NT2/D1 (cell line): Measurements from ENCODE around the gene HDAC7.

Source experiments
- SUZ12 ChIP-seq: IDR thresholded peaks from 2 replicates; pipeline ENCODE4 v1.6.1; 2011; ENCODE audit not compliant: insufficient read length, insufficient read depth; ENCODE audit errors: extremely low read depth
- YY1 ChIP-seq: IDR thresholded peaks from 2 replicates; pipeline ENCODE4 v1.6.1; 2011; ENCODE audit not compliant: insufficient read length, insufficient read depth
- ZNF274 ChIP-seq: IDR thresholded peaks from 2 replicates; pipeline ENCODE4 v1.6.1; 2011; ENCODE audit warnings: mild to moderate bottlenecking, low read depth, low read length

- TF ChIP-seq ZNF274 (no peak), YY1 (no peak), SUZ12 (no peak)
These were observed 43.8 kb upstream of the HDAC7 start for GRCh38 chr12:47863467-47863866.
